DMS114 treated with DMSO at 0.1 percent for 48 hours (cell line): ENCODE measurements around the gene MCCC2.
"Not testable (repeated sequence)": the region's sequence is repeated elsewhere in the genome, so short reads cannot be mapped to it uniquely, and the experiment has no call there.

Experiments used
- DNase-seq: peaks from one replicate; lab custom pipeline; 2025; ENCODE audit not compliant: unreplicated experiment; lab: John Stamatoyannopoulos, UW

MCCC2 gene

GRCh38 chr5:71596169-71596568 lies 9.0 kb downstream of the MCCC2 start:
- no peak for DNase-seq

GRCh38 chr5:71597001-71597400 lies 9.9 kb downstream of the MCCC2 start:
- DNase-seq, result no peak

- no peak for DNase-seq
Measured at GRCh38 chr5:71600783-71601182, 13.6 kb downstream of the MCCC2 start.

- DNase-seq, result peak; percentile 25
Measured at GRCh38 chr5:71601222-71602026, 14.3 kb downstream of the MCCC2 start.

GRCh38 chr5:71609916-71610315 lies 22.8 kb downstream of the MCCC2 start:
- DNase-seq, result not testable (repeated sequence)

- no peak for DNase-seq
Measured at GRCh38 chr5:71615809-71616208, 28.7 kb downstream of the MCCC2 start.

GRCh38 chr5:71620630-71621029 lies 33.5 kb downstream of the MCCC2 start:
- DNase-seq, result no peak

- DNase-seq, result no peak
Measured at GRCh38 chr5:71621268-71621667, 34.1 kb downstream of the MCCC2 start.

GRCh38 chr5:71621741-71622140 lies 34.6 kb downstream of the MCCC2 start:
- DNase-seq, result no peak

- DNase-seq, result no peak
Measured at GRCh38 chr5:71623221-71623794, 36.2 kb downstream of the MCCC2 start.

- no peak for DNase-seq
Measured at GRCh38 chr5:71629950-71630349, 42.8 kb downstream of the MCCC2 start.

- DNase-seq, result no peak
Measured at GRCh38 chr5:71631070-71631469, 43.9 kb downstream of the MCCC2 start.

GRCh38 chr5:71632168-71632567 lies 45.0 kb downstream of the MCCC2 start:
- no peak for DNase-seq

- DNase-seq, result no peak
Measured at GRCh38 chr5:71633255-71634155, 46.4 kb downstream of the MCCC2 start.

GRCh38 chr5:71637133-71637532 lies 50.0 kb downstream of the MCCC2 start:
- DNase-seq, result no peak

- DNase-seq, result no peak
Measured at GRCh38 chr5:71640408-71640807, 53.3 kb downstream of the MCCC2 start.

- no peak for DNase-seq
Measured at GRCh38 chr5:71645030-71645429, 57.9 kb downstream of the MCCC2 start.

GRCh38 chr5:71650940-71651339 lies 63.8 kb downstream of the MCCC2 start:
- DNase-seq, result not testable (repeated sequence)

GRCh38 chr5:71651579-71651978 lies 64.4 kb downstream of the MCCC2 start:
- no peak for DNase-seq

GRCh38 chr5:71652349-71652748 lies 65.2 kb downstream of the MCCC2 start:
- DNase-seq, result no peak

- DNase-seq, result no peak
Measured at GRCh38 chr5:71652803-71653543, 65.8 kb downstream of the MCCC2 start.
